ENCODE data around the gene MATCAP1. TPM values are rescaled to one million over a fixed set of nuclear protein-coding genes. Genes with fewer than 3 reads are reported as not detected.

The MATCAP1 gene
- total RNA-seq, 2 donors from 2014 or later, result 47.0 to 118 TPM

GRCh38 chr16:67154578-67155294 is 29.0 kb downstream of the MATCAP1 start:
- no peaks in the 10 kb centered on the region for H3K9me3 Mint-ChIP-seq
- ATAC-seq (replicated peaks), result no peak
- no peaks in the 10 kb centered on the region for H3K27me3 Mint-ChIP-seq
- H3K4me3 Mint-ChIP-seq, result peak overlapping the region; percentile 94
- peaks cover 39% of the 10 kb centered on the region for H3K36me3 Mint-ChIP-seq (ENCODE audit: low read depth)
- no peak overlapping the region for H3K27ac Mint-ChIP-seq
- H3K4me1 Mint-ChIP-seq, result peaks cover 38% of the 10 kb centered on the region

DNA sequence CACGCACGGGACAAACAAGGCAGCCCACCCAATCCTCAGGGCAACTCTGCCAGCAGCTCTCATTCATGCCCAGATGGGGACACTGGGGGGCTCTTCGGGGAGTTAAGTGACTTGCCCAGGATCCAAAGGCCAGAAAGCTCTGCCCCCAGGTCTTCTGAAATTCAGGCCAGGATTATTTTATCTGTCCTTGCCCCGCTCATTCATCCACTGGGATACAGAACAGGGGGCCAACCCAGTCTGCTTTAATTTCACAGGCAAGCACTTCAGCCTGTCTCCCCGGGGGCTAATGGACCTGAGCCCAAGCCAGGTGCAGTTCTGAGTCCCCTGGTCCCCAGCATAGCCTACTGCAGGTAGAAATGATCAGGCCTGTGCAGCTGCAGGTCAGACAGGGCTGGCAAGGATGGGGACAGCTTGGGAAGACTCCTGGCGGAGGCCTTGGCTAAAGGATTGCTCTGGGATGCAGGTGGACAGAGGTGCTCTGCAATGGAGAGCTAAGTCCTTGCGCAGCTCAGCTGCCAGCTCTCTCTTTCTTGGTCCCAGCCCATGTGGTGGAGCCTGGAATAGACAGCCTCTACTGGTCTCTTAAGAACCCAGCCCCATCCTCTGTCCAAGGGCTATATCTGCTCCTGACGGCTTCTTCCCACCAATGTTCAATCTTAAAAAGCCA is 32.2 kb downstream of the MATCAP1 start:
- Mint-ChIP-seq H3K27me3 (no peaks in the 10 kb centered on the region), H3K27ac (peak overlapping the region; percentile 75), H3K4me1 (peaks cover 21% of the 10 kb centered on the region), H3K9me3 (no peaks in the 10 kb centered on the region), H3K4me3 (peak overlapping the region; percentile 77), H3K36me3 (ENCODE audit: low read depth) (peaks cover 40% of the 10 kb centered on the region)
- no peak for ATAC-seq (replicated peaks)

DNA sequence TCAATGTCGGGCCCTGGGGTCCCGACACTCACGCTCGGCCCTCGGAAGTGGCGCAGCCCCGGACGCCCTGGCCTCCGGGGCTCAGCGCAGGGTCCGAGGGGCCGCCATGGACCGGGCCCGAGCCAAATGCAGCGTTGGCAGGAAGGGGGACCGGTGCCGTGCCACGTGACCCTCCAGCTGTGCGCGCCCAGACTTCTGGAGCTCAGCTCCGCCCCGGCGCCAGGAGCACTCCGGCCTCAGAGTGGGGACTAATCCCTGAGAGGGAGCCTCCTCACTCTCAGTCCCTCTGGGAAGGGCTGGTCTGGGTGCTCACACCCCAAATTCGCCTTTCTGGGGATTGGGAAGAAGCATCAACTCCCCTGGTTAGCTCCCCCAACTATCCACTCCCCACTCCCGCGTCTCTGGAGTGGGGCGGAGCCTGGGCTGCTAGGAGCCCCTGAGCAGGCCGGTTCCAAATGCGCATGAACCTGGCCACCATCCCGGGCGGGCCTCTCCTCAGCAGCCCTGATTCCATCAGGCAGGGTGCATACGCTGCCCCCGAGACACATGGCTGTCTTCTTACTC is 32.8 kb downstream of the MATCAP1 start, which contains the start of gene B3GNT9:
Gene B3GNT9 (minus strand): TSS at position 166 of the 564 bp plus-strand sequence. CDS start 513 bp downstream, outside the sequence.
- Mint-ChIP-seq H3K27me3 (no peaks in the 10 kb centered on the region), H3K27ac (peak within 1 kb of the TSS; percentile 75), H3K36me3 (ENCODE audit: low read depth) (peaks cover 43% of the 10 kb centered on the region), H3K4me3 (peak within 1 kb of the TSS; percentile 77), H3K9me3 (no peaks in the 10 kb centered on the region), H3K4me1 (peaks cover 15% of the 10 kb centered on the region)
- peak; percentile 66 for ATAC-seq (replicated peaks)

- peak; percentile 82 for ATAC-seq (replicated peaks)
- Mint-ChIP-seq H3K4me1 (peaks cover 13% of the 10 kb centered on the region), H3K27ac (no peak overlapping the region), H3K36me3 (ENCODE audit: low read depth) (peaks cover 48% of the 10 kb centered on the region), H3K27me3 (no peaks in the 10 kb centered on the region), H3K4me3 (peak overlapping the region; percentile 77), H3K9me3 (no peaks in the 10 kb centered on the region)
Observed at GRCh38 chr16:67150047-67150832, 33.5 kb downstream of the MATCAP1 start.

DNA sequence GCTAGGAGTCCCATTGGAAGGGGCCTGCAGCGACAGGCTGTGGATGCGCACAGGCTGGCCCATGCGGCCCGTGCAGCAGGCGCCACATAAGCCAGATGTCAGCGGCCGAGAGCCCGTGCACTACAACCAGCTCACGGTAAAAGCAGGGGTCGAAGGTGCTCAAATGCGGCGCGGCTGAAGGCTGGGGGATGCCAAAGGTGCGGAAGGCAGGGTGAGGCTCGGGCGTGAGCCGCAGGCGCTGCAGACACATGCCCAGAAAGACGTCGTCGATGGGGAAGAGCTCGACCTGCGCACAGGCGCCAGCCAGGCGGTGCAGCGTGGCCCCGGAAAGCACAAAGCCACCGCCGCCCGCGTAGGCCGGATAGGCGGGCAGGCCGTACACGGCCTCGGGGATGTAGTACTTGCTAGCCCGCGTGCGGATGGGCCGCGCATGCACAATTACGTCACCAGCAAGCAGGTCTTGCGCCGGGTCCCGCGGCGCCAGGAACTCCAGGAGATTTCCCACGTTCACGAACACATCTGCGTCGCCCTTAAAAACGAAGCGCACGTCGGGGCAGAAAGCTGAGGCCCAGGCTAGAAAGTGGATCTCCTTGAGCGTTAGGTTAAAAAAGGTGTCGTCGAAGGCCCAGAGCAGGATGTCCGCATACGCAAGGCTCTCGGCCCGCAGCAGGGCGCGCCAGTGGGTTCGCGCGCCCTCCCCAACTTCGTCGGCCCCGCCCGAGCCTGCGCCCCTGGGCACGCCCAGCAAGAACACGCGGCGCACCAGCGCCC is 34.3 kb downstream of the MATCAP1 start:
- peaks cover 13% of the 10 kb centered on the region for H3K4me1 Mint-ChIP-seq
- no peaks in the 10 kb centered on the region for H3K27me3 Mint-ChIP-seq
- H3K27ac Mint-ChIP-seq, result peak overlapping the region; percentile 58
- H3K36me3 Mint-ChIP-seq (ENCODE audit: low read depth), result peaks cover 56% of the 10 kb centered on the region
- ATAC-seq (replicated peaks), result no peak
- H3K4me3 Mint-ChIP-seq, result peak overlapping the region; percentile 62
- no peaks in the 10 kb centered on the region for H3K9me3 Mint-ChIP-seq

- Mint-ChIP-seq H3K36me3 (ENCODE audit: low read depth) (peaks cover 57% of the 10 kb centered on the region), H3K4me3 (peak overlapping the region; percentile 62), H3K27ac (peak overlapping the region; percentile 58)
Observed at GRCh38 chr16:67148656-67149275, 35.0 kb downstream of the MATCAP1 start.

GRCh38 chr16:67148221-67148620 is 35.5 kb downstream of the MATCAP1 start:
- ATAC-seq (replicated peaks), result no peak
- peak overlapping the region; percentile 58 for H3K27ac Mint-ChIP-seq
- no peaks in the 10 kb centered on the region for H3K9me3 Mint-ChIP-seq
- H3K36me3 Mint-ChIP-seq (ENCODE audit: low read depth), result peaks cover 59% of the 10 kb centered on the region
- H3K4me1 Mint-ChIP-seq, result peaks cover 11% of the 10 kb centered on the region
- H3K4me3 Mint-ChIP-seq, result peak overlapping the region; percentile 62
- no peaks in the 10 kb centered on the region for H3K27me3 Mint-ChIP-seq

More at GRCh38 chr16:67148656-67149275, 35.0 kb downstream of the MATCAP1 start:
- peaks cover 13% of the 10 kb centered on the region for H3K4me1 Mint-ChIP-seq
- no peaks in the 10 kb centered on the region for H3K27me3 Mint-ChIP-seq
- ATAC-seq (replicated peaks), result no peak
- no peaks in the 10 kb centered on the region for H3K9me3 Mint-ChIP-seq

GRCh38 chr16:67147437-67148140 is 36.2 kb downstream of the MATCAP1 start:
- Mint-ChIP-seq H3K9me3 (no peaks in the 10 kb centered on the region), H3K27ac (peak overlapping the region; percentile 16), H3K4me3 (no peak overlapping the region), H3K4me1 (peaks cover 5% of the 10 kb centered on the region), H3K36me3 (ENCODE audit: low read depth) (peaks cover 65% of the 10 kb centered on the region), H3K27me3 (no peaks in the 10 kb centered on the region)
- ATAC-seq (replicated peaks), result no peak

GRCh38 chr16:67146523-67147357 is 37.0 kb downstream of the MATCAP1 start:
- Mint-ChIP-seq H3K36me3 (ENCODE audit: low read depth) (peaks cover 66% of the 10 kb centered on the region), H3K4me1 (peaks cover 5% of the 10 kb centered on the region), H3K4me3 (no peak overlapping the region), H3K9me3 (no peaks in the 10 kb centered on the region), H3K27me3 (no peaks in the 10 kb centered on the region), H3K27ac (peak overlapping the region; percentile 59)
- no peak for ATAC-seq (replicated peaks)

GRCh38 chr16:67145746-67146145 is 38.0 kb downstream of the MATCAP1 start:
- peak overlapping the region; percentile 41 for H3K27ac Mint-ChIP-seq
- ATAC-seq (replicated peaks), result no peak
- no peaks in the 10 kb centered on the region for H3K9me3 Mint-ChIP-seq
- peaks cover 5% of the 10 kb centered on the region for H3K4me1 Mint-ChIP-seq
- H3K4me3 Mint-ChIP-seq, result no peak overlapping the region
- H3K27me3 Mint-ChIP-seq, result no peaks in the 10 kb centered on the region
- peaks cover 72% of the 10 kb centered on the region for H3K36me3 Mint-ChIP-seq (ENCODE audit: low read depth)

DNA sequence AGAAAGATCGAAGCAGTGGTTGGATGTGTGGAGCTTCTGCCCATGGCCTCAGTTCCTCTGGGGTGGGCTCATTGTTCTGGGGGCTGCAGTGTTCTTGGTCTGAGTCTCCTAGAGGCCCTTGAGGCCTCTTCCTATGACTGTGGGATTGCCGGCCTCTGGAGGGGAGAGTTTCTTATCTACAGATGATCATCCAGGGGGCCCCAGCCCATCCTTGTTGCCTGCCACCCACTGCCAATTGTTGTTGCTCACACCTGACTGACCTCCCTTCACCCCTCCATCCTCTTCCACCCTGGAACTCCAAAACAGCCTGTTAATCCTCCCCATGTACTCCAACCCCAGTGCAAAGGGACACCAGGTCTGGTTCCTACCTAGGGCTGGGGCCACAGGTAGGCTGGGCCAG is 38.8 kb downstream of the MATCAP1 start:
- Mint-ChIP-seq H3K27ac (peak overlapping the region; percentile 41), H3K27me3 (no peaks in the 10 kb centered on the region), H3K9me3 (no peaks in the 10 kb centered on the region), H3K4me3 (no peak overlapping the region), H3K4me1 (peaks cover 5% of the 10 kb centered on the region), H3K36me3 (ENCODE audit: low read depth) (peaks cover 80% of the 10 kb centered on the region)
- ATAC-seq (replicated peaks), result no peak

GRCh38 chr16:67142342-67142741 is 41.4 kb downstream of the MATCAP1 start:
- no peak for ATAC-seq (replicated peaks)
- Mint-ChIP-seq H3K27ac (no peak overlapping the region), H3K4me1 (no peaks in the 10 kb centered on the region), H3K9me3 (no peaks in the 10 kb centered on the region), H3K27me3 (no peaks in the 10 kb centered on the region), H3K36me3 (ENCODE audit: low read depth) (peaks cover 81% of the 10 kb centered on the region), H3K4me3 (no peak overlapping the region)
